ENCODE measurements around the gene SLC7A4.

DNA sequence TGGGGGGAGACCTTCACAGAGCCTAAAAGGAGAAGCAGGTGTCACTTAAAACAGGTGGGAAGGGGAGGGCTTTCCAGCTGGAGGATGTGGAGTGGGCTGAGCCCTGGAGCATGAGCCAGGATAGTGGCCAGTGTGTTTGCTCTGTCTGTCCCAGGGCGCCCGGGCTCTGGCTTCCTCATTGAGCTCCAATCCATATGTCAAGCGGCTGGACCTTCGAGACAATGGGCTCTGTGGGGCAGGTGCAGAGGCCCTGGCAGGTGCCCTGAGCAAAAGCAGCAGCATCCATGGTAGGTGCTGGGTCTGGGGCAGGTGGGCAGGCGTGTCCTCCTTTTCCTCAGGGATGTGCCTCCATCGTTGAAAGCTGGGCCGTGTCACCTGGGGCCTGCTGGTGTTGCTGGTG lies 15.4 kb upstream of the SLC7A4 start:
- TF ChIP-seq, protein P1, sequence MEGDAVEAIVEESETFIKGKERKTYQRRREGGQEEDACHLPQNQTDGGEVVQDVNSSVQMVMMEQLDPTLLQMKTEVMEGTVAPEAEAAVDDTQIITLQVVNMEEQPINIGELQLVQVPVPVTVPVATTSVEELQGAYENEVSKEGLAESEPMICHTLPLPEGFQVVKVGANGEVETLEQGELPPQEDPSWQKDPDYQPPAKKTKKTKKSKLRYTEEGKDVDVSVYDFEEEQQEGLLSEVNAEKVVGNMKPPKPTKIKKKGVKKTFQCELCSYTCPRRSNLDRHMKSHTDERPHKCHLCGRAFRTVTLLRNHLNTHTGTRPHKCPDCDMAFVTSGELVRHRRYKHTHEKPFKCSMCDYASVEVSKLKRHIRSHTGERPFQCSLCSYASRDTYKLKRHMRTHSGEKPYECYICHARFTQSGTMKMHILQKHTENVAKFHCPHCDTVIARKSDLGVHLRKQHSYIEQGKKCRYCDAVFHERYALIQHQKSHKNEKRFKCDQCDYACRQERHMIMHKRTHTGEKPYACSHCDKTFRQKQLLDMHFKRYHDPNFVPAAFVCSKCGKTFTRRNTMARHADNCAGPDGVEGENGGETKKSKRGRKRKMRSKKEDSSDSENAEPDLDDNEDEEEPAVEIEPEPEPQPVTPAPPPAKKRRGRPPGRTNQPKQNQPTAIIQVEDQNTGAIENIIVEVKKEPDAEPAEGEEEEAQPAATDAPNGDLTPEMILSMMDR (IDR thresholded peaks at IDR 0.05), result no peak
- TF ChIP-seq POLR2A (IDR thresholded peaks at IDR 0.05), result no peak

Measured in esophagus squamous epithelium (tissue), 4 donors.